AG09319 (cell line): Measurements from ENCODE around the gene SIPA1L3.
"Not testable (repeated sequence)": the region's sequence is repeated elsewhere in the genome, so short reads cannot be mapped to it uniquely, and the experiment has no call there.

Experiments
- DNase-seq: peaks from one replicate; pipeline ENCODE4 v3.0.0-alpha.2; 2010; ENCODE audit warnings: low read depth; ENCODE audit errors: extremely low read depth
- TF ChIP-seq, protein P1 (sequence below): IDR thresholded peaks from 2 replicates; pipeline ENCODE4 v1.5.1; 2011; ENCODE audit warnings: low read depth, mild to moderate bottlenecking, inconsistent platforms, low read length, moderate library complexity

Gene SIPA1L3, protein sequence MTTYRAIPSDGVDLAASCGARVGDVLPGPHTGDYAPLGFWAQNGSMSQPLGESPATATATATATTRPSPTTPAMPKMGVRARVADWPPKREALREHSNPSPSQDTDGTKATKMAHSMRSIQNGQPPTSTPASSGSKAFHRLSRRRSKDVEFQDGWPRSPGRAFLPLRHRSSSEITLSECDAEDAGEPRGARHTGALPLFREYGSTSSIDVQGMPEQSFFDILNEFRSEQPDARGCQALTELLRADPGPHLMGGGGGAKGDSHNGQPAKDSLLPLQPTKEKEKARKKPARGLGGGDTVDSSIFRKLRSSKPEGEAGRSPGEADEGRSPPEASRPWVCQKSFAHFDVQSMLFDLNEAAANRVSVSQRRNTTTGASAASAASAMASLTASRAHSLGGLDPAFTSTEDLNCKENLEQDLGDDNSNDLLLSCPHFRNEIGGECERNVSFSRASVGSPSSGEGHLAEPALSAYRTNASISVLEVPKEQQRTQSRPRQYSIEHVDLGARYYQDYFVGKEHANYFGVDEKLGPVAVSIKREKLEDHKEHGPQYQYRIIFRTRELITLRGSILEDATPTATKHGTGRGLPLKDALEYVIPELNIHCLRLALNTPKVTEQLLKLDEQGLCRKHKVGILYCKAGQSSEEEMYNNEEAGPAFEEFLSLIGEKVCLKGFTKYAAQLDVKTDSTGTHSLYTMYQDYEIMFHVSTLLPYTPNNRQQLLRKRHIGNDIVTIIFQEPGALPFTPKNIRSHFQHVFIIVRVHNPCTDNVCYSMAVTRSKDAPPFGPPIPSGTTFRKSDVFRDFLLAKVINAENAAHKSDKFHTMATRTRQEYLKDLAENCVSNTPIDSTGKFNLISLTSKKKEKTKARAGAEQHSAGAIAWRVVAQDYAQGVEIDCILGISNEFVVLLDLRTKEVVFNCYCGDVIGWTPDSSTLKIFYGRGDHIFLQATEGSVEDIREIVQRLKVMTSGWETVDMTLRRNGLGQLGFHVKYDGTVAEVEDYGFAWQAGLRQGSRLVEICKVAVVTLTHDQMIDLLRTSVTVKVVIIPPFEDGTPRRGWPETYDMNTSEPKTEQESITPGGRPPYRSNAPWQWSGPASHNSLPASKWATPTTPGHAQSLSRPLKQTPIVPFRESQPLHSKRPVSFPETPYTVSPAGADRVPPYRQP (N-terminal part only)

DNA sequence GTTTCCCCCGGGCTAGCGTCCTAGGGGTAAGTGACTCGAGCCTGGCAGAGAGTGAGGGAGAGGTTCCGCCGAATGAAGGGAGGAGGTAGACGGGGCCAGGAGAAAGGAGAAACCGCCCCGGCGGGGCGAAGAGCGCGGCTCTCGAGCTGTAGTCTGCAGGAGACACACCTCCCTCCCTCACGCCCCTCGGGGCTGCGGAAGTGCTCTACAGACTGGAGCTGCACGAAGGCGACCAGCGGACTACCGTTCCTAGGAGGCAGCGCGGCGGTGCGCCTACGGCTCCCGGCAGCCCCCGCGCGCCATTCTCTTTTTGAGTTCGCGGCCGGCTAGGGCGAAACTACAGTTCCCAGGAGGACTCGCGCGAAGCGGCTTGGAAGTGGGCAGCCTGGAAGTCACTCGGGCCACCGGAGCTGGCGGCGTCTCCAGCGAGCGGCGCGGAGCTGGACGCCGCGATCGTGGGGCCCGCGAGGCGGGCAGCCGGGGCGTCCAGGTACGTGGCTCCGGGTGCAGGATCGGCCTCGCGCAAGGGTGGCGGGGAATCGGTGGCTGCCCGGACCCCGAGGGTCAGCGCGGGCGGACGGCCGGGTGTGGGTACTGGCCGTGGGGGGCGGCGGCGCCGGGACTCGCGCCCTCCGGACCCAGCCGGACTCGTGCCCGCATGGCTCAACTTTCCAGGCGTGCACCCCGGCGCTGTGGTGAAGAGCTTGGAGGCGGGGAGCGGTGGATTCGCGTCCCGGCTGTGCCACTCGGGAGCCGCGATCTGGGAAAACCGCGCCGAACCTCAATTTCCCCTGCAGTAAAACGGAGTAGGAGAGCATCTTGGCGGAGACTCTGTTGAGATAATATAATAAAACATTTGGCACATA is at the start of gene SIPA1L3:
Gene SIPA1L3 (plus strand): TSS at position 340 of the 866 bp plus-strand sequence. CDS start 174,358 bp downstream, outside the sequence.
- peak; percentile 82 for DNase-seq
- TF ChIP-seq, protein P1, sequence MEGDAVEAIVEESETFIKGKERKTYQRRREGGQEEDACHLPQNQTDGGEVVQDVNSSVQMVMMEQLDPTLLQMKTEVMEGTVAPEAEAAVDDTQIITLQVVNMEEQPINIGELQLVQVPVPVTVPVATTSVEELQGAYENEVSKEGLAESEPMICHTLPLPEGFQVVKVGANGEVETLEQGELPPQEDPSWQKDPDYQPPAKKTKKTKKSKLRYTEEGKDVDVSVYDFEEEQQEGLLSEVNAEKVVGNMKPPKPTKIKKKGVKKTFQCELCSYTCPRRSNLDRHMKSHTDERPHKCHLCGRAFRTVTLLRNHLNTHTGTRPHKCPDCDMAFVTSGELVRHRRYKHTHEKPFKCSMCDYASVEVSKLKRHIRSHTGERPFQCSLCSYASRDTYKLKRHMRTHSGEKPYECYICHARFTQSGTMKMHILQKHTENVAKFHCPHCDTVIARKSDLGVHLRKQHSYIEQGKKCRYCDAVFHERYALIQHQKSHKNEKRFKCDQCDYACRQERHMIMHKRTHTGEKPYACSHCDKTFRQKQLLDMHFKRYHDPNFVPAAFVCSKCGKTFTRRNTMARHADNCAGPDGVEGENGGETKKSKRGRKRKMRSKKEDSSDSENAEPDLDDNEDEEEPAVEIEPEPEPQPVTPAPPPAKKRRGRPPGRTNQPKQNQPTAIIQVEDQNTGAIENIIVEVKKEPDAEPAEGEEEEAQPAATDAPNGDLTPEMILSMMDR: no peak

DNA sequence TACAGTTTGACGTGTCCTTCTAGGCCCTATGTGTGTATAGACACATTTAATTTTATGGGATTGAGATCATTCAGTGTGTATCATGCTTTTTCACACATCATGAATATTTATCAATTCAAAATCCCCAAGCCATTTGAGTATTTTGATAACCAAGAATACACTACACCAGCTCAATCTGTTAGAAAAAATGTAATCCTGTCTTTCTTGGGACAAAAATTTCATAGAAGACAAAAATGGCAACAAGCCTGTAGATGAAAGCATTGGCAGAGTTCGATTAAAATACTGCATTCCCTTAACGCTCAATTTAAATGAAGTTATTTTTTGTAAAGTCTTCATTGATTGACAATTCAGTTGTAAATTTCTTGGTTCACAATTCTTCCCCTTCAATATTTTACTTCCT is 42.5 kb upstream of the SIPA1L3 start:
- DNase-seq: no peak
- TF ChIP-seq, protein P1: no peak

DNA sequence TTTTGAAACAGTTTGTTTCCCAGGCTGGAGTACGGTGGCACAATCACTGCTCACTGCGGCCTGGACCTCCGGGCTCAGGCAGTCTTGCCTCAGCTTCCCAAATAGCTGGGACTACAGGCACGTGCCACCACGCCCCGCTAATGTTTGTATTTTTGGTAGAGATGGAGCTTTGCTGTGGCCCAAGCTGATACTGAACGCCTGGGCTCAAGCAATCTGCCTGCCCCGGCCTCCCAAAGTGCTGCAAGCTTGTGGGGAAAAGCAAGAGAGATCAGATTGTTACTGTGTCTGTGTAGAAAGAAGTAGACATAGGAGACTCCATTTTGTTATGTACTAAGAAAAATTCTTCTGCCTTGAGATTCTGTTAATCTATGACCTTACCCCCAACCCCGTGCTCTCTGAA is 41.1 kb upstream of the SIPA1L3 start:
- not testable (repeated sequence) for DNase-seq

DNA sequence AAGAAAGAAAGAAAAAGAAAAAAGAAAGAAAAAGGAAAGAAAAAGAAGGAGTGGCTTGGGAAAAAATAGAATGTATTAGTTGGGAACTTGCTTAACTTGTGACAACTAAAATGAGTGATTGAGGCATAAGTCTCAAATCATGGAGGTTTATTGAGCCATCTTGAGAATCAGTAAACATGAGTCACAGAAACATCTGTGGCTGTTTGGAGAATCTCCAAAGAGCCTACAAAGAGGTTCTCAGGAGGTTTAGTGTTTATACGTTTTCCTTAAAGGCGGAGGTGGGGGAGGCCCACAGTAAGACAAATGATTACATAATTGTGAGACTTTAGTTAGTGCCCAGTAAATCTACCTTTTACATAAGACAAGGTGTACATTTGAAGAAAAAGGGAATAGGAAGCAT is 39.2 kb upstream of the SIPA1L3 start:
- TF ChIP-seq, protein P1: no peak
- DNase-seq: no peak

DNA sequence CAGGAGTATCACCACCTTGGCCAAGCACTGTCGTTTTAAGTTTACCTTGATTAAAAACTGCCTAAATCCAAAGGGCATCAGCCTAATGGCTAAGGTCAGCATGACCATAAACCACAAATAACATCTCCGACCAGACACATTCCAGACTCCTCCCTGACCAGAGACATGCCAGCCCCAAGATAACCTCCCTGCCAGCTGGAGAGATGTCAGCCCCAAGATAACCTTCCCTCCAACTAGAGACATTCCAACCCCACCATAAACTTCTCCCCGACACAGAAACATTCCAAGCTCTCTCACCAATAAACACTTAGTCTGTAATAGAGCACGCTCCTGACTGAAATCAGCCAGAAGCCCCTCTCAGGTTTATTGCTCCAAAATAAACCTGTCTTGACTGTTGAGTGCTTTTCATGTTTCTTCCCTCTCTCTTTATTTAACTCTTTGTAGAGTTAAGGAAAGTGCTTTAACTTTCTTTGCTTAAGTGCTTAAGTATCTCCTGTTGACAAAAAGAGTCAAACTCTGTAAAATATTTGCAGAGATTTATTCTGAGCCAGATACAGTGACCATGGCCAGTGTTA is 37.2 kb upstream of the SIPA1L3 start:
- TF ChIP-seq, protein P1: no peak
- DNase-seq: no peak

DNA sequence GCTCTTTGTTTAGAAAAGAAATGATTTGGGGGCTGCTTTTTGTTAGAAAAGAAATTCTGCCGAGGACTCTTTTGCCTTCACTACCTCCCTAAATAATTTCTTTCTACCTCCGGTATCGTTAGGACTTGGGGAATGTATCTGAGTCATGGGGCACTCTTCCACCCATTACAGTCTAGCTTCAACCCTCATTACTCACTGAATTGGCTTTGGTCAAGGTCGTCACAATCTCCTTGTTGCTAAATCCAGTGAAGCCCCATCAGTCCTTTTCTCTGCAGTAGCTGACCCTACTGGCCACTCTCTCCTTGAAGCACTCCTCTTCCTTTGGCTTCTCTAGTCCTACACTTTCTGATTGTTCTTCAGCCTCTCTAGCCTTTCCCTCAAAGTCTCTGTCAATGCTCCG is 34.6 kb upstream of the SIPA1L3 start:
- TF ChIP-seq, protein P1: no peak
- no peak for DNase-seq
